TTC549 (cell line): ENCODE measurements around the gene CLIC1.
A peak's percentile ranks its signal among the peaks of the same experiment; 100 is the strongest.

ENCODE experiments used
- FAIRE-seq: peaks from 2 replicates; lab custom pipeline; 2012; peaks lifted over from hg19 to GRCh38; lab: Jason Lieb, UNC

The CLIC1 gene

GRCh38 chr6:31737991-31738979 lies 2.0 kb upstream of the CLIC1 start:
- peak; percentile 31 for FAIRE-seq

- no peak for FAIRE-seq
These were observed 1.1 kb upstream of the CLIC1 start for GRCh38 chr6:31737315-31737990.

- no peak for FAIRE-seq
These were observed 511 bp upstream of the CLIC1 start for GRCh38 chr6:31736768-31737314.

- FAIRE-seq = no peak
These were observed 1.4 kb downstream of the CLIC1 start for GRCh38 chr6:31734821-31735406.

GRCh38 chr6:31734247-31734820 lies 2.0 kb downstream of the CLIC1 start:
- no peak for FAIRE-seq

- FAIRE-seq = no peak
These were observed 2.6 kb downstream of the CLIC1 start for GRCh38 chr6:31733734-31734133.

- FAIRE-seq = no peak
These were observed 4.3 kb downstream of the CLIC1 start for GRCh38 chr6:31732029-31732428.

- FAIRE-seq = no peak
These were observed 5.7 kb downstream of the CLIC1 start for GRCh38 chr6:31730631-31731086.

GRCh38 chr6:31729979-31730630 lies 6.2 kb downstream of the CLIC1 start:
- FAIRE-seq = no peak

GRCh38 chr6:31729515-31729978 lies 6.8 kb downstream of the CLIC1 start:
- no peak for FAIRE-seq

GRCh38 chr6:31728767-31729514 lies 7.4 kb downstream of the CLIC1 start, which contains the start of gene DDAH2:
DDAH2 (minus strand) TSS chr6:31729299; CDS start chr6:31729161, 138 bp downstream.
- no peak for FAIRE-seq

- no peak for FAIRE-seq
These were observed 8.3 kb downstream of the CLIC1 start for GRCh38 chr6:31727717-31728671.

GRCh38 chr6:31727034-31727716 lies 9.2 kb downstream of the CLIC1 start:
- no peak for FAIRE-seq

- no peak for FAIRE-seq
These were observed 10.6 kb downstream of the CLIC1 start for GRCh38 chr6:31725502-31726350.

GRCh38 chr6:31723980-31724691 lies 12.2 kb downstream of the CLIC1 start:
- no peak for FAIRE-seq

- FAIRE-seq = no peak
These were observed 12.9 kb downstream of the CLIC1 start, which contains the start of gene MPIG6B for GRCh38 chr6:31723245-31723979. MPIG6B (plus strand) TSS chr6:31723373; CDS start chr6:31723384, 11 bp downstream.
